Epidermal melanocyte (primary cell): Measurements from ENCODE around the gene OR14I1.

Experiments
- DNase-seq: peaks from one replicate; pipeline ENCODE4 v3.0.0; 2011; ENCODE audit warnings: low spot score; ENCODE audit not compliant: insufficient read length

The OR14I1 gene

GRCh38 chr1:248702714-248703113 is at the start of gene OR14I1:
OR14I1 (minus strand) TSS chr1:248702766.
- no peak for DNase-seq

GRCh38 chr1:248751635-248752034 is 49.1 kb upstream of the OR14I1 start:
- DNase-seq, result no peak

- DNase-seq, result peak; percentile 29
Measured at GRCh38 chr1:248751142-248751541, 48.6 kb upstream of the OR14I1 start.

GRCh38 chr1:248750496-248750895 is 47.9 kb upstream of the OR14I1 start:
- DNase-seq, result no peak

GRCh38 chr1:248748211-248748610 is 45.6 kb upstream of the OR14I1 start:
- no peak for DNase-seq

GRCh38 chr1:248740876-248741275 is 38.3 kb upstream of the OR14I1 start:
- DNase-seq, result no peak

GRCh38 chr1:248739572-248740205 is 37.1 kb upstream of the OR14I1 start:
- no peak for DNase-seq

- no peak for DNase-seq
Measured at GRCh38 chr1:248737457-248737856, 34.9 kb upstream of the OR14I1 start.

- DNase-seq, result no peak
Measured at GRCh38 chr1:248736977-248737376, 34.4 kb upstream of the OR14I1 start.

GRCh38 chr1:248733566-248733965 is 31.0 kb upstream of the OR14I1 start:
- DNase-seq, result no peak

- DNase-seq, result no peak
Measured at GRCh38 chr1:248730507-248731335, 28.2 kb upstream of the OR14I1 start.

GRCh38 chr1:248714248-248714647 is 11.7 kb upstream of the OR14I1 start:
- DNase-seq, result no peak

- DNase-seq, result no peak
Measured at GRCh38 chr1:248710305-248710900, 7.8 kb upstream of the OR14I1 start.

- no peak for DNase-seq
Measured at GRCh38 chr1:248704606-248705005, 2.0 kb upstream of the OR14I1 start.

- no peak for DNase-seq
Measured at GRCh38 chr1:248703674-248704073, 1.1 kb upstream of the OR14I1 start.

- no peak for DNase-seq
Measured at GRCh38 chr1:248699099-248699498, 3.5 kb downstream of the OR14I1 start.

GRCh38 chr1:248697907-248698306 is 4.7 kb downstream of the OR14I1 start:
- no peak for DNase-seq

- DNase-seq, result no peak
Measured at GRCh38 chr1:248696774-248697173, 5.8 kb downstream of the OR14I1 start.

- no peak for DNase-seq
Measured at GRCh38 chr1:248696261-248696660, 6.3 kb downstream of the OR14I1 start.

- DNase-seq, result no peak
Measured at GRCh38 chr1:248695451-248696132, 7.0 kb downstream of the OR14I1 start.

GRCh38 chr1:248691567-248692155 is 10.9 kb downstream of the OR14I1 start:
- no peak for DNase-seq
